ENCODE measurements around the gene MAGI1. TPM values are rescaled to one million over a fixed set of nuclear protein-coding genes. Genes with fewer than 3 reads are reported as not detected.

Gene MAGI1
- total and polyA plus RNA-seq, 5 donors, result 15.8 to 38.3 (median 32.8) TPM

GRCh38 chr3:65888980-65889706 is 149.6 kb downstream of the MAGI1 start:
- 50% methylated on average over 4 of the region's 4 CpGs for WGBS
- DNase-seq (peak in 1 of 3 donors; percentile 17), ATAC-seq (peak; percentile 90 to 93)
- H3K9me3 ChIP-seq (ENCODE audit: control insufficient read depth, low read length), result no peaks in the 10 kb centered on the region
- H3K4me3 ChIP-seq (ENCODE audit: low read length), result no peak overlapping the region
- no peak overlapping the region for H3K27ac ChIP-seq (ENCODE audit: low read length)
- H3K4me1 ChIP-seq (ENCODE audit: control insufficient read depth, insufficient read depth, low read length), result no peaks in the 10 kb centered on the region
- intact Hi-C loops (cut with DNase I), result no loop called here
- no peaks in the 10 kb centered on the region for H3K27me3 ChIP-seq (ENCODE audit: control insufficient read depth, insufficient read depth)

- WGBS, result 85% methylated on average over 1 of the region's 1 CpG
- H3K27ac ChIP-seq (ENCODE audit: low read length), result no peak overlapping the region
- DNase-seq, result no peak
These were observed 150.5 kb downstream of the MAGI1 start for GRCh38 chr3:65888196-65888595.

GRCh38 chr3:65886391-65886790 is 152.3 kb downstream of the MAGI1 start:
- H3K9me3 ChIP-seq (ENCODE audit: control insufficient read depth, low read length), result no peaks in the 10 kb centered on the region
- H3K4me3 ChIP-seq (ENCODE audit: low read length), result no peak overlapping the region
- H3K27ac ChIP-seq (ENCODE audit: low read length), result no peak overlapping the region
- H3K27me3 ChIP-seq (ENCODE audit: control insufficient read depth, insufficient read depth), result no peaks in the 10 kb centered on the region
- DNase-seq (no peak), ATAC-seq (no peak)
- peaks cover 3% of the 10 kb centered on the region for H3K4me1 ChIP-seq (ENCODE audit: control insufficient read depth, insufficient read depth, low read length)
- 77% methylated on average over 5 of the region's 5 CpGs for WGBS
- intact Hi-C loops (cut with DNase I), result no loop called here

More at GRCh38 chr3:65888196-65888595, 150.5 kb downstream of the MAGI1 start:
- intact Hi-C loops (cut with DNase I), result no loop called here
- Histone ChIP-seq H3K27me3 (ENCODE audit: control insufficient read depth, insufficient read depth) (no peaks in the 10 kb centered on the region), H3K9me3 (ENCODE audit: control insufficient read depth, low read length) (no peaks in the 10 kb centered on the region), H3K4me3 (ENCODE audit: low read length) (no peak overlapping the region), H3K4me1 (ENCODE audit: control insufficient read depth, insufficient read depth, low read length) (peaks cover 2% of the 10 kb centered on the region)
- no peak for ATAC-seq

- H3K27me3 ChIP-seq (ENCODE audit: control insufficient read depth, insufficient read depth), result no peaks in the 10 kb centered on the region
- intact Hi-C loops (cut with DNase I), result no loop called here
- no peak overlapping the region for H3K27ac ChIP-seq (ENCODE audit: low read length)
- no peak overlapping the region for H3K4me3 ChIP-seq (ENCODE audit: low read length)
- ATAC-seq (peak in 1 of 2 donors; percentile 45), DNase-seq (no peak)
- H3K4me1 ChIP-seq (ENCODE audit: control insufficient read depth, insufficient read depth, low read length), result peaks cover 3% of the 10 kb centered on the region
- no peaks in the 10 kb centered on the region for H3K9me3 ChIP-seq (ENCODE audit: control insufficient read depth, low read length)
- 53% methylated on average over 4 of the region's 4 CpGs for WGBS
These were observed 154.6 kb downstream of the MAGI1 start for GRCh38 chr3:65884071-65884470.

GRCh38 chr3:65883613-65884012 is 155.1 kb downstream of the MAGI1 start:
- DNase-seq, result no peak
- H3K27ac ChIP-seq (ENCODE audit: low read length), result no peak overlapping the region
- 31% methylated on average over 3 of the region's 3 CpGs for WGBS
- intact Hi-C loops (cut with DNase I), result no loop called here
- H3K4me3 ChIP-seq (ENCODE audit: low read length), result no peak overlapping the region
- no peaks in the 10 kb centered on the region for H3K27me3 ChIP-seq (ENCODE audit: control insufficient read depth, insufficient read depth)
- peaks cover 3% of the 10 kb centered on the region for H3K4me1 ChIP-seq (ENCODE audit: control insufficient read depth, insufficient read depth, low read length)
- H3K9me3 ChIP-seq (ENCODE audit: control insufficient read depth, low read length), result no peaks in the 10 kb centered on the region
- ATAC-seq, result peak; percentile 45 to 59

GRCh38 chr3:65880350-65880749 is 158.4 kb downstream of the MAGI1 start:
- peaks cover 3% of the 10 kb centered on the region for H3K4me1 ChIP-seq (ENCODE audit: control insufficient read depth, insufficient read depth, low read length)
- H3K4me3 ChIP-seq (ENCODE audit: low read length), result no peak overlapping the region
- intact Hi-C loops (cut with DNase I), result no loop called here
- no peak for ATAC-seq
- H3K27ac ChIP-seq (ENCODE audit: low read length), result no peak overlapping the region
- H3K9me3 ChIP-seq (ENCODE audit: control insufficient read depth, low read length), result no peaks in the 10 kb centered on the region
- DNase-seq, result no peak
- no peaks in the 10 kb centered on the region for H3K27me3 ChIP-seq (ENCODE audit: control insufficient read depth, insufficient read depth)
- WGBS, result 64% methylated on average over 4 of the region's 4 CpGs

GRCh38 chr3:65879372-65879771 is 159.3 kb downstream of the MAGI1 start:
- intact Hi-C loops (cut with DNase I), result no loop called here
- no peak for ATAC-seq
- WGBS, result 92% methylated on average over 1 of the region's 1 CpG
- Histone ChIP-seq H3K27me3 (ENCODE audit: control insufficient read depth, insufficient read depth) (no peaks in the 10 kb centered on the region), H3K4me3 (ENCODE audit: low read length) (no peak overlapping the region), H3K27ac (ENCODE audit: low read length) (no peak overlapping the region), H3K9me3 (ENCODE audit: control insufficient read depth, low read length) (no peaks in the 10 kb centered on the region), H3K4me1 (ENCODE audit: control insufficient read depth, insufficient read depth, low read length) (peaks cover 3% of the 10 kb centered on the region)
- no peak for DNase-seq

GRCh38 chr3:65878831-65879230 is 159.9 kb downstream of the MAGI1 start:
- DNase-seq (no peak), ATAC-seq (no peak)
- intact Hi-C loops (cut with DNase I), result no loop called here
- Histone ChIP-seq H3K27me3 (ENCODE audit: control insufficient read depth, insufficient read depth) (no peaks in the 10 kb centered on the region), H3K9me3 (ENCODE audit: control insufficient read depth, low read length) (no peaks in the 10 kb centered on the region), H3K4me1 (ENCODE audit: control insufficient read depth, insufficient read depth, low read length) (peaks cover 3% of the 10 kb centered on the region), H3K27ac (ENCODE audit: low read length) (no peak overlapping the region), H3K4me3 (ENCODE audit: low read length) (no peak overlapping the region)
- WGBS, result 78% methylated on average over 6 of the region's 6 CpGs

- H3K27ac ChIP-seq (ENCODE audit: low read length), result no peak overlapping the region
- ATAC-seq, result no peak
These were observed 161.6 kb downstream of the MAGI1 start for GRCh38 chr3:65877160-65877559.

GRCh38 chr3:65876028-65876420 is 162.7 kb downstream of the MAGI1 start:
- Histone ChIP-seq H3K9me3 (ENCODE audit: control insufficient read depth, low read length) (no peaks in the 10 kb centered on the region), H3K27me3 (ENCODE audit: control insufficient read depth, insufficient read depth) (no peaks in the 10 kb centered on the region), H3K4me3 (ENCODE audit: low read length) (no peak overlapping the region), H3K27ac (ENCODE audit: low read length) (no peak overlapping the region), H3K4me1 (ENCODE audit: control insufficient read depth, insufficient read depth, low read length) (no peaks in the 10 kb centered on the region)
- intact Hi-C loops (cut with DNase I), result no loop called here
- ATAC-seq (no peak), DNase-seq (no peak)
- WGBS, result 94% methylated on average over 3 of the region's 3 CpGs

More at GRCh38 chr3:65877160-65877559, 161.6 kb downstream of the MAGI1 start:
- Histone ChIP-seq H3K4me3 (ENCODE audit: low read length) (no peak overlapping the region), H3K9me3 (ENCODE audit: control insufficient read depth, low read length) (no peaks in the 10 kb centered on the region), H3K27me3 (ENCODE audit: control insufficient read depth, insufficient read depth) (no peaks in the 10 kb centered on the region), H3K4me1 (ENCODE audit: control insufficient read depth, insufficient read depth, low read length) (no peaks in the 10 kb centered on the region)
- DNase-seq, result no peak
- 70% methylated on average over 2 of the region's 2 CpGs for WGBS
- intact Hi-C loops (cut with DNase I), result no loop called here

- intact Hi-C loops (cut with DNase I), result no loop called here
- no peak overlapping the region for H3K27ac ChIP-seq (ENCODE audit: low read length)
These were observed 163.2 kb downstream of the MAGI1 start for GRCh38 chr3:65875393-65876027.

More at GRCh38 chr3:65875393-65876027, 163.2 kb downstream of the MAGI1 start:
- Histone ChIP-seq H3K4me3 (ENCODE audit: low read length) (no peak overlapping the region), H3K27me3 (ENCODE audit: control insufficient read depth, insufficient read depth) (no peaks in the 10 kb centered on the region), H3K4me1 (ENCODE audit: control insufficient read depth, insufficient read depth, low read length) (no peaks in the 10 kb centered on the region), H3K9me3 (ENCODE audit: control insufficient read depth, low read length) (no peaks in the 10 kb centered on the region)
- no peak for DNase-seq
- no peak for ATAC-seq
- 57% methylated on average over 6 of the region's 6 CpGs for WGBS

All from right cardiac atrium (tissue), 5 donors.